Measurements from ENCODE around the gene HTATSF1. TPM values are rescaled to one million over a fixed set of nuclear protein-coding genes. Genes with fewer than 3 reads are reported as not detected.

HTATSF1 gene
- total RNA-seq, 1 experiment from 2014 or later: 61.1 TPM

DNA sequence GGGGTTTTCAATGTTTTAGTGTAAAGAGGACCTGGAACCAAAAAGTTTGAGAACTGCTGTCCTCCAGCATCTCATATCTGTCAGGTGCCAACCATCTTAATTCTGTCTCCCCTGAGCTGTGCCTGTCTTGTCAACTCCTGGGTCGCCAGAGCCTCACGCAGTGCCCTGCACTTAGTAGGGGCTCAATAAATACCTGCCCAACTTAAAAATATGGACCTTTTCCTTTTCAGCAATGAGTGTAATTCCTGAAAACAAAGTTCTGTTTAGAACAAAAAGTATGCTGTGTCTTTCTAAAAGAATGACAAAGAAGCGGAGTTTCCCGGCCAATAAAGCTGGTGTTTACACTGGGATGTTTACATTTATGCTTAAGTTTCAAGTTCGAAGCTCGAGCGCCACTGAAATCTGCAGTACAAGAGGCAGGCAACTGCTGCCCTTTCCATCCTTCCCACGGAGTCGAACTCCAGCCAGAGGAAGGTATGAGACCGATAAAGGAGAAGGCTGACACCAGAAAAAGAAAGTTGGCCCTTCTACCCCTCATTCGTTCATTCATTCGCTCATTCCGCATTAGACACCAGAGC lies 1.1 kb upstream of the HTATSF1 start:
- DNase-seq (ENCODE audit: low read depth): no peak

DNA sequence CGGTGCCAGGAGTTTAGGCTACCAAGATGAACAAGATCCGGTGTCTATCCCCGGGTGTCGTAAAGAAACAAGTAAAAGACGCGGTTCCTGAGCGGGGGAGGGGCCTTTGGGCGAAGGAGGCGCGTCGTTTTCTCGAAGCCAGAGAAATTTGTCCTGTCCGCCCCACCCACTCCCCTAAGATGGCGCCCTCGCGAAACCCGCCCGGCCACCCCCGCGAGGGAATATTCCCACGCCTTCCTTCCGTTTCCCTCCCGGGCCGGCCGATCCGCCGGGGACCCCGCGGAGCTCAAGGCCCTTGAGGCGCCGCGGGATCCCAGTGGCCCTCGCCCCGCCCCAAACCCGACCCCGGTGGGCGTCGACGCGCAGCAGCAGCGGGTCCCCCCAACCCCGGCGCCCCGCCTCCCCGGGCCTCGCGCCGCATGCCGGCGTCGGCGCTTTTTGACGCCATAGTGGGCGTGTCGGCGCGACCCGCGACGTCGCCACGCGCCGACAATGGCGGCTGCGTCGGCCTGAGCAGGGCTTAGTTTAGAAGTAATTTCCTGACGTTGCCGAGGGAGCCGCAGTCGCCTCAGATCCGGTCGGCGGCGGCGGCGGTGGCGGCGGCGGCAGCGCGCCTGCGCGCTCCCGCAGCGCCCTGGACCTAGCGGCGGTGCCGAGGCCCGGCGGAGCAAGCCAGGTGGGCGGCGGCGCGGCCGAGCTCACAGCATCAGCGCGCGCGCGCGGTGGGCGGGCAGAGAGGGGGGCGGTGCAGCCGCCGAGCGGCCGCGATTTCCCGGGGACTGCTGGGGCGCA lies 432 bp upstream of the HTATSF1 start:
- peak; percentile 88 for DNase-seq (ENCODE audit: low read depth)

- no peak for DNase-seq (ENCODE audit: low read depth)
Measured at GRCh38 chrX:136519069-136519468, 21.7 kb downstream of the HTATSF1 start.

GRCh38 chrX:136523770-136524169 lies 26.4 kb downstream of the HTATSF1 start:
- no peak for DNase-seq (ENCODE audit: low read depth)

GRCh38 chrX:136525738-136526606 lies 28.6 kb downstream of the HTATSF1 start:
- peak; percentile 75 for DNase-seq (ENCODE audit: low read depth)

- no peak for DNase-seq (ENCODE audit: low read depth)
Measured at GRCh38 chrX:136528645-136529315, 31.4 kb downstream of the HTATSF1 start.

GRCh38 chrX:136529795-136530194 lies 32.4 kb downstream of the HTATSF1 start:
- DNase-seq (ENCODE audit: low read depth): no peak

DNA sequence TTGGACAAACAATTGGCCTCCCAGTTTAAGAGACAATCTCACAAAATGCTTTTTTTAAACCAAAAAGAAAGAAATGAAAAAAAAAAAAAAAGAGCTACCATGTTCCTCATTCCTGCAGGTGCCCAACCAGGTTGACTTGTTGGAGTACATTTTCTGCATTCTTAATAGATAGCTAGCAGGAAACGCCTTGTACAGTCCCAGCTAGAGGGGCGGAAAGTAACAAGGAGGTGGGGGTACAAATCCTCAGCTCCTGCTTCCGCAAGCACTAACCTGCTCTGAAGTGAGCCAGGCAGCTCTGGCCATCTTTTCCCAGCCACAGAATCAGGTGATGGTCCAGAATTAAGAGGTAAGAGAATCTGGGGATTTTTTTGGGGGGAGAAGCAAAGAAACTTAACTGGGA lies 34.6 kb downstream of the HTATSF1 start, which contains the start of gene VGLL1:
Gene VGLL1 (plus strand): TSS at position 265 of the 400 bp plus-strand sequence. CDS start 3,806 bp downstream, outside the sequence.
- no peak for DNase-seq (ENCODE audit: low read depth)

- DNase-seq (ENCODE audit: low read depth): no peak
Measured at GRCh38 chrX:136534131-136534530, 36.7 kb downstream of the HTATSF1 start.

GRCh38 chrX:136538811-136539210 lies 41.4 kb downstream of the HTATSF1 start:
- DNase-seq (ENCODE audit: low read depth): no peak

GRCh38 chrX:136540226-136540625 lies 42.8 kb downstream of the HTATSF1 start:
- DNase-seq (ENCODE audit: low read depth): no peak

GRCh38 chrX:136541294-136541693 lies 43.9 kb downstream of the HTATSF1 start:
- no peak for DNase-seq (ENCODE audit: low read depth)

GRCh38 chrX:136542281-136542680 lies 44.9 kb downstream of the HTATSF1 start:
- DNase-seq (ENCODE audit: low read depth): no peak

DNA sequence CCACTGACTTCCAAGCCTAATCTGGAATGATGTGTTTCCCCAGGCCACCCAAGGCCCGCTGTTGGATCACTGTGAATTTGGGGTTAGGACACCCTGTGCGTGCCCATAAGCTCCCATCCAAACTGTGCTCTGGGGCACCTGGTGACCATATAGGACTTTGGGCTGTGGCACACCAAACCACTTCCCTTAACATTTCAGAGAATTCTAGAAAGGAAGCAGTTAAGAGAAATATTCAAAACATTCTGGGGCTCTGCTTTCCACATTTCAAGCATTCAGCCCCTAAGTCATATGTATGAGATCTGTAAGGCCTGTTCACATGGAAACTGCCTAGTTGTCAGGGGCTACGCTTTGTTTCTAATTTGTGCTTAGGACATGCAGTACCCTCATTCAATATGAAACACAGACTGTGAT lies 49.0 kb downstream of the HTATSF1 start:
- DNase-seq (ENCODE audit: low read depth): no peak

GRCh38 chrX:136549226-136549625 lies 51.8 kb downstream of the HTATSF1 start:
- no peak for DNase-seq (ENCODE audit: low read depth)

DNA sequence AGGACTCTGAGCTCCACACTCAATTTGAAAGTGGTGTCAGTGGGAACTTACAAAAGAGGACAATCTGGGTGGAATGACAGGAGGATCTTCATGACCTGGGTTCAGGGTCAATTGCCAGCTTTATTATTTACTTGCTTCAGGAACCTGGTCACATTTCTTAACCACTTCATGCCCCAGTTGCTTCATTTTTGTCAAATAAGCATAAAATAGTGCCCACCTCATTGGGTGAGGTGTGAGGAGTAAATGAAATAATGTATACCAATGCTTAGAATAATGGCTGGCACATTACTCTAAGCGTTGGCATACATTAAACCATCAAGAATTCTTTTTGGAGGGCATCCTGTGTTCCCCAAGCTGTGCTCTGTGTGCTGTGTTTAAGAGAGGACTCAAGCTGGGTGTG lies 54.0 kb downstream of the HTATSF1 start:
- no peak for DNase-seq (ENCODE audit: low read depth)

GRCh38 chrX:136555694-136556093 lies 58.3 kb downstream of the HTATSF1 start:
- no peak for DNase-seq (ENCODE audit: low read depth)

All from HT1080 (cell line).